GM12865 (cell line): Measurements from ENCODE around the gene TTL.
"Not testable (repeated sequence)": the region's sequence is repeated elsewhere in the genome, so short reads cannot be mapped to it uniquely, and the experiment has no call there.

Experiments used
- DNase-seq: peaks from one replicate; pipeline ENCODE4 v3.0.0; 2010; ENCODE audit warnings: low read depth
- H3K4me3 ChIP-seq: 2 replicates; pipeline ENCODE4 v1.5.1; 2011; ENCODE audit warnings: mild to moderate bottlenecking, low read depth, low read length, control low read depth
- CTCF ChIP-seq: IDR thresholded peaks from 2 replicates; pipeline ENCODE4 v1.5.1; 2011; ENCODE audit warnings: low read length, control low read depth, low read depth, inconsistent platforms; ENCODE audit not compliant: insufficient read depth; ENCODE audit errors: missing control alignments

TTL gene

GRCh38 chr2:112481528-112482233 is at the start of gene TTL:
Gene TTL (plus strand): TSS chr2:112482156. CDS start chr2:112482345, 189 bp downstream.
- DNase-seq, result peak; percentile 77
- peak within 1 kb of the TSS; percentile 97 for H3K4me3 ChIP-seq
- TF ChIP-seq CTCF, result no peak

DNA sequence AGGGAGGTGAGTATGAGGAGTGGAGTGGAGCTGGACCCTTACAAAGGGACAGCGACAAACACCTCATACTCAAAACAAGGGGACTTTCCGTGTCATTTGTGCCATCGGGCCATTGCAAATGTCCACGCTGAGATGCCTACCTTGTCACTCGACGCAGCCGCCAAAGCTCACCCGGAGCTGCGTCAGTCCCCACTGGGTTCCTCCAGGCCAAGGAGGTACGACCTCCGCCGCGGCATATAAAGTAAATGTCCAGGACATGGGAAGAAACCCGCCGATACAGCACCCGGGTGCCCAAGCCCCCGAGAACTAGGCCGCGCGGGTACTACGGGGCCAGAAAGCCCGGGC is 49.6 kb upstream of the TTL start:
- peak overlapping the region; percentile 61 for H3K4me3 ChIP-seq
- peak; percentile 21 for DNase-seq

- DNase-seq, result peak; percentile 58
- peak overlapping the region; percentile 61 for H3K4me3 ChIP-seq
Observed at GRCh38 chr2:112432735-112433479, 49.0 kb upstream of the TTL start.

DNA sequence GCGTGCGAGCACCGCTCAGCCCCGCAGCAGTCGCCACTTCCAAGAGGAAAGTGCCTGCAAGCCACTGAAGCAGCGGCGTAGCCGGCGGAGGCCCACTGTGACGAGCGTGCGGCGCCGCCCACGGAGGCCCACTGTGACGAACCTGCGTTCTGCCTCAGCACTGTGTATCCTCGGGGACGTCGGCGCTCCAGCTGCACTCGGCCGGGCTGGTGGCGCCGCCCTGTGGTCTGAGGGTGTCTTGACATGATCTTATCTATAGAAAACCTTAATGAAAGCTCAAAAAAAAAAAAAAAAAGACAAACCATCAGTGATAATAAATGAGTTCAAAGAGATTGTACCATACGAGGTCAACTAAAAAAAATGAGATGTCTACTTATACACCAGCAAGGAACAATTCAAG is 48.5 kb upstream of the TTL start, which contains the start of gene RGPD8:
TSS of gene RGPD8 (minus strand) at position 166 of the 400 bp plus-strand sequence. CDS start 192 bp downstream, outside the sequence.
- peak; percentile 44 for TF ChIP-seq CTCF
- H3K4me3 ChIP-seq, result peak within 1 kb of the TSS; percentile 61
- peak; percentile 91 for DNase-seq

GRCh38 chr2:112433932-112434730 is 47.8 kb upstream of the TTL start:
- DNase-seq, result no peak
- H3K4me3 ChIP-seq, result no peak overlapping the region
- no peak for TF ChIP-seq CTCF

DNA sequence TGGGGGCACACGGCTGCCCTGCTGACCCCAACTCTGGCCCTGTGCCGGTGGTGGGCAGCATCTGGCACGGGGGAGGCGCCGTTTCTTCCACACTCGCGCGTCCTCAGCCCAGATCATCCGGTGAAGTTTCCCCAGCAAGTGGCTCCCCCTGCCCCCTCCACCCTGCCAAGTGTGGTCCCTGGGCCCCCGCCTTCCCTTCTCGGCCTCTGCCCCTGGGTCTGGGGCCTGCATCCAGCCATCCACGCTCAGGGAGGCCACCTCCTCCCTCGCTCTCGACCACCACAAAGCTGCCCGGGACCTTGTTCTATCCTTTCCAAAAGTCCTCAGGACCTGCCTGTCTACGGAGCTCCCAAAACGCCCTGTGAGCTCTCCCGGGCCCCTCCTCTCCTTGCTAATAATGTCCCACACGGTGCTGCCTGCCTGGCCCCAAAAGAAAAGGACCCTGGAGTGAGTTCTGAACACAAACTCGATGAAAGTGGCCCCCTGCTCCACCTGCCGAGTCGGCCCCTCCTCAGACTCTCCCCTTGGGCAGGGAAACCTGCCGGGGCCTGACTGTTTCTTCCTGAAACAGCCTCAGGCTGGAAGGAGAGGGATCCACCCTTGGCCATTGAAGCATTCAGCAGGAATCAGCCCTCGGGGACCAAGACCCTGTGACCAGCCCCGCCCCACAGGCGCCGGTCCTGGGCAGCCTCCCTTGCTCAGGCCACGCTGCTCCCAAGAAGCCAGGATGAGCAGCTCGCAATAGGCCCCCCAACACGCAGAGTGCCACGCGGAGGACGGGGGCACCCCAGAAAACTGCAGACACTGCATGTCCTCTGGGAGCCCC is 46.9 kb upstream of the TTL start:
- H3K4me3 ChIP-seq, DNase-seq: not testable (repeated sequence)

DNA sequence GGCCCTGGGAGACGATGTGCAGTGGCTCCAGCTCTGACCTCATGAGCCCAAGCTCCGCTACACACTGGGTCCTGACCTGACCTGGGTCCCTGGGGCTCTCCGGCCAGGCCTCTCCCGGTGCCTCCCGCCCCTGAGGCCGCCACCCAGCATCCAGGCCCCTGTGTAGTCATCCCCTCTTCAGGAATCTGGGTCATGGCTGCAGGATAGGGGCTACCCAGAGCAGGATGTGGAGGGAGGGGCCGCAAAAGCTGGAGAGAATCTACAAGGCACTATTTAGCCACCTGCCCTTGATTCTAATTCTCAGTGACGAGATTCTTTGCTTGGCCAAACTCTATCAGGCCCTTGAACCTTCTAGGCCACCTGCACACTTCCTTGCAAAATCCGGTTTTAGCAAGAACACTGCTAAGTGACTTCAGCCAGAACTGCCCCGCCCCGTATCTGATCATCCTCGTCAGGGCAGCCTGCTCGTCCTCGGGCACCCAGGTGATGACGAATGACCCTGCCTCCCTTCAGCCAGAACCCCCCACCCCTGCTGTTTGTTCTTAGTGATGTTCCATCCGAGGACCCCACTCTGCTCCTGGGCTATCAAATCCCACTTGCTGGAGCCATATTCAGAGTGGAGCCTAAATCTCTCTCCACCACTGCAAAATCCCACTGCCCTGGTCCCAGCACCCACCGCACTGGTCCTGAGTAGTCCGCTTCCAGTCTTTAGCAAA is 46.1 kb upstream of the TTL start:
- DNase-seq, result not testable (repeated sequence)

DNA sequence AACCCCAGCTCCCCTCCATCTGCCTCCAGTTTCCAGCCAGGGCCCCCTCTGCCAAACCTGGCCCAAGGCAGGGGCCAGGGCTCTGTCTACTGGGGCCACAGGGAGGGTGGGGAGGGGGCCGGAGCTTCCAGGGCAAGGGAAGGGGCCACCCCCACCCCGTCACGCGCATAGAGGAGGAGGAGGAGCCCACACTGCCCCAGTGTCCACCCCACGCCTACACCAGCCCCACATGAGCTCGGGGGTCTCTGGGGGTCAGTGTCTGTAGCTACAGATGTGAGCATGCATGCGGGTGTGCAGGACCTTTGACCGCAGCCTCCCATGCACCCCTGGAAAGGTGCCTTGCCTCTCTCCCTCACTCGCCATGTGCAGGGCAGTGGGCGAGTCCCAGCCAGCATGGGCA is 45.0 kb upstream of the TTL start:
- not testable (repeated sequence) for H3K4me3 ChIP-seq, DNase-seq

More for the DNA sequence above, 46.1 kb upstream of the TTL start:
- not testable (repeated sequence) for H3K4me3 ChIP-seq

- DNase-seq, H3K4me3 ChIP-seq: not testable (repeated sequence)
Observed at GRCh38 chr2:112437405-112437831, 44.5 kb upstream of the TTL start.

DNA sequence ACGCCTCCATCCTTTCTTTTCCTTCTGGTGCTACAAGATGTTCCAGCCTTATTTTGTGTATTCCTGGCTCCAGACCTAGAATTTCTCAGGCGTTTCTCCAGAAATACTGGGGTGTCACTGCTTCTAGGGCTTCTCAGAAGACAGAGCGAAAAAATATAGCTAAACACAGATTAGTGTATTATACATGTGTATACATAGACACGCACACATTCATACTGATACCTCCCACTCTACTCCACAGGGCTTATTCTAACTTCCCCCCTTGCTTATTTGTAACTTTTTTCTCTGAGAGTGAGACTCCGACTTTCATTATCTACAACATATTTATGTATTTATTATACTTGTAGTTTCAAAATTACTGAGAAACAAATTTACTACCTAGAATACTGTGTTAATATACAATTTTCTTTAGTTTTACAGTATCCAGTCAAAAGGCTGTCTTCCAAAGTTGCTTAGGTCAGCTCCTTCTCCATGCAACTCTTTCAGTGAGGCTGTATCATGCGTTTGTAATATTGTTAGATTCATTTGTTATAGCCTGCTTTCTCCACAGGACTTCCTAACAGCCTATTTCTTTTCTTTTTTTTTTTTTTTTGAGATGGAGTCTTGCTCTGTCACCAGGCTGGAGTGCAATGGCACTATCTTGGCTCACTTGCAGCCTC is 43.2 kb upstream of the TTL start:
- not testable (repeated sequence) for H3K4me3 ChIP-seq, DNase-seq

- DNase-seq, H3K4me3 ChIP-seq: not testable (repeated sequence)
Observed at GRCh38 chr2:112444256-112444655, 37.7 kb upstream of the TTL start.
